ENCODE measurements around the gene CPA1.

CPA1 gene

DNA sequence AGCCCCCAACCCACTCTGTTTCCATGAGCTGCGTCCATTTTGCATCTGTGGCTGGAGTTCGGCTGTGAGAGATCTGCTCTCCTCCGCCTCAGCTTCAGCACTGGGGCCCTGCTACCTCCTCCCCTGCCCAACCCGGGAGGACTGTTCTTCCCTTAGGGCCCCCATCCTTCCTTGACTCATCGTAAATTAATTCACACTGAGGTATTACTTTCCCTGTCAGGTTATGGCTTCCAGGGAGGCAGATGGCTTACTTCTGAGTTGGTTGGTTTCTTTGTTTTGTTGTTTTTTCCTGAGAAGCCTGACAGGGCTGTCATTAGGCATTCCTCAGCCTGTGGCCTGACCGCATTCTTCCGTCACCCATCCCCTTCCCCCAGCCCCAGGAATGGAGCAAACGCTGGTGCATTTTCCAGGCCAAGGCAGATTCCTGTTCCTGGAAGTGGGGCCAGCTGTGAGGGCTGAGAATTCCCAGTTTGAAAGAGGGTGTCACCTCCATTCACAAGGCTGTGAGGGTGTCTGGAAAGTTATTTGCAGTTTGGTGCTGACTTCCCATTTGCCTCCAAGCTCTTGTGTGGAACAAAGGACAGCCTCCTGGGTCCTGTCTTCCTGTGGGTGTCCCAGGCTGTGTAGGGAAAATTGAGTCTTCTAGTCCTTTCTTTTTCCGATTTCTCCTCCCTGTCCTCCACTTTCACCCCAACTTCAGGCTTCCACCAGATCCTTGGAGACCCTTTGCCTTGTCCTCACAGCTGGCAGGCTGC is 24.0 kb upstream of the CPA1 start (continued):
- TF ChIP-seq ZNF561 (tag by site-specific recombination; IDR thresholded peaks at IDR 0.05; ENCODE audit: borderline replicate concordance) (no peak), ZNF146 (tag by site-specific recombination; IDR thresholded peaks at IDR 0.05) (no peak), BCL11B (tag by site-specific recombination; IDR thresholded peaks at IDR 0.05; ENCODE audit: low read depth) (no peak), PRDM1 (tag by site-specific recombination; IDR thresholded peaks at IDR 0.05) (peak; percentile 90), KLF9 (tag by site-specific recombination; IDR thresholded peaks at IDR 0.05; ENCODE audit: low read depth) (no peak), KLF7 (tag by site-specific recombination; IDR thresholded peaks at IDR 0.05; ENCODE audit: borderline replicate concordance) (no peak), ZBTB8A (tag by site-specific recombination; IDR thresholded peaks at IDR 0.05) (peak; percentile 56), SETDB1 (IDR thresholded peaks at IDR 0.05; ENCODE audit: insufficient read length, low read length) (no peak), ZNF48 (tag by site-specific recombination; IDR thresholded peaks at IDR 0.05) (no peak), ZNF140 (tag by site-specific recombination; IDR thresholded peaks at IDR 0.05) (no peak), ZFP41 (tag by site-specific recombination; IDR thresholded peaks at IDR 0.05; ENCODE audit: borderline replicate concordance) (no peak), ZBTB20 (tag by site-specific recombination; IDR thresholded peaks at IDR 0.05) (peak; percentile 94), ZNF558 (tag by site-specific recombination; IDR thresholded peaks at IDR 0.05) (peak; percentile 29; the same call in 1 of the 2 replicates), ZNF274 (IDR thresholded peaks at IDR 0.05; ENCODE audit: low read length) (no peak), ZNF274 (tag by site-specific recombination; IDR thresholded peaks at IDR 0.05; ENCODE audit: borderline replicate concordance) (no peak), ZNF132 (tag by site-specific recombination; IDR thresholded peaks at IDR 0.05; ENCODE audit: borderline replicate concordance) (no peak), ZNF510 (tag by site-specific recombination; IDR thresholded peaks at IDR 0.05; ENCODE audit: insufficient replicate concordance) (no peak), ZBTB17 (tag by site-specific recombination; IDR thresholded peaks at IDR 0.05) (peak; percentile 53; the same call in 1 of the 2 replicates), KLF8 (tag by site-specific recombination; IDR thresholded peaks at IDR 0.05) (no peak), OSR2 (tag by site-specific recombination; IDR thresholded peaks at IDR 0.05) (peak; percentile 98), ZNF174 (tag by site-specific recombination; IDR thresholded peaks at IDR 0.05) (no peak), ZNF585B (tag by site-specific recombination; IDR thresholded peaks at IDR 0.05) (no peak), ZNF610 (tag by site-specific recombination; IDR thresholded peaks at IDR 0.05; ENCODE audit: borderline replicate concordance) (no peak), ZNF391 (tag by site-specific recombination; IDR thresholded peaks at IDR 0.05; ENCODE audit: borderline replicate concordance, low read depth) (peak; percentile 34; the same call in 1 of the 2 replicates), ZNF350 (tag by site-specific recombination; IDR thresholded peaks at IDR 0.05) (no peak), ZEB2 (tag by site-specific recombination; IDR thresholded peaks at IDR 0.05) (no peak), ZNF292 (tag by site-specific recombination; IDR thresholded peaks at IDR 0.05; ENCODE audit: borderline replicate concordance, low read depth) (no peak), SP3 (tag by site-specific recombination; IDR thresholded peaks at IDR 0.05) (no peak)
- TF ChIP-seq, protein P1, sequence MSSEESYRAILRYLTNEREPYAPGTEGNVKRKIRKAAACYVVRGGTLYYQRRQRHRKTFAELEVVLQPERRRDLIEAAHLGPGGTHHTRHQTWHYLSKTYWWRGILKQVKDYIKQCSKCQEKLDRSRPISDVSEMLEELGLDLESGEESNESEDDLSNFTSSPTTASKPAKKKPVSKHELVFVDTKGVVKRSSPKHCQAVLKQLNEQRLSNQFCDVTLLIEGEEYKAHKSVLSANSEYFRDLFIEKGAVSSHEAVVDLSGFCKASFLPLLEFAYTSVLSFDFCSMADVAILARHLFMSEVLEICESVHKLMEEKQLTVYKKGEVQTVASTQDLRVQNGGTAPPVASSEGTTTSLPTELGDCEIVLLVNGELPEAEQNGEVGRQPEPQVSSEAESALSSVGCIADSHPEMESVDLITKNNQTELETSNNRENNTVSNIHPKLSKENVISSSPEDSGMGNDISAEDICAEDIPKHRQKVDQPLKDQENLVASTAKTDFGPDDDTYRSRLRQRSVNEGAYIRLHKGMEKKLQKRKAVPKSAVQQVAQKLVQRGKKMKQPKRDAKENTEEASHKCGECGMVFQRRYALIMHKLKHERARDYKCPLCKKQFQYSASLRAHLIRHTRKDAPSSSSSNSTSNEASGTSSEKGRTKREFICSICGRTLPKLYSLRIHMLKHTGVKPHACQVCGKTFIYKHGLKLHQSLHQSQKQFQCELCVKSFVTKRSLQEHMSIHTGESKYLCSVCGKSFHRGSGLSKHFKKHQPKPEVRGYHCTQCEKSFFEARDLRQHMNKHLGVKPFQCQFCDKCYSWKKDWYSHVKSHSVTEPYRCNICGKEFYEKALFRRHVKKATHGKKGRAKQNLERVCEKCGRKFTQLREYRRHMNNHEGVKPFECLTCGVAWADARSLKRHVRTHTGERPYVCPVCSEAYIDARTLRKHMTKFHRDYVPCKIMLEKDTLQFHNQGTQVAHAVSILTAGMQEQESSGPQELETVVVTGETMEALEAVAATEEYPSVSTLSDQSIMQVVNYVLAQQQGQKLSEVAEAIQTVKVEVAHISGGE (tag by site-specific recombination; conservative IDR thresholded peaks at IDR 0.05; ENCODE audit: low read depth), result no peak; the same call in 1 of the 2 replicates
- TF ChIP-seq, protein P2, sequence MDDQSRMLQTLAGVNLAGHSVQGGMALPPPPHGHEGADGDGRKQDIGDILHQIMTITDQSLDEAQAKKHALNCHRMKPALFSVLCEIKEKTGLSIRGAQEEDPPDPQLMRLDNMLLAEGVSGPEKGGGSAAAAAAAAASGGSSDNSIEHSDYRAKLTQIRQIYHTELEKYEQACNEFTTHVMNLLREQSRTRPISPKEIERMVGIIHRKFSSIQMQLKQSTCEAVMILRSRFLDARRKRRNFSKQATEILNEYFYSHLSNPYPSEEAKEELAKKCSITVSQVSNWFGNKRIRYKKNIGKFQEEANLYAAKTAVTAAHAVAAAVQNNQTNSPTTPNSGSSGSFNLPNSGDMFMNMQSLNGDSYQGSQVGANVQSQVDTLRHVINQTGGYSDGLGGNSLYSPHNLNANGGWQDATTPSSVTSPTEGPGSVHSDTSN (CRISPR knock-in tag; IDR thresholded peaks at IDR 0.05), result peak; percentile 53; the same call in 1 of the 2 replicates
- TF ChIP-seq, protein P3, sequence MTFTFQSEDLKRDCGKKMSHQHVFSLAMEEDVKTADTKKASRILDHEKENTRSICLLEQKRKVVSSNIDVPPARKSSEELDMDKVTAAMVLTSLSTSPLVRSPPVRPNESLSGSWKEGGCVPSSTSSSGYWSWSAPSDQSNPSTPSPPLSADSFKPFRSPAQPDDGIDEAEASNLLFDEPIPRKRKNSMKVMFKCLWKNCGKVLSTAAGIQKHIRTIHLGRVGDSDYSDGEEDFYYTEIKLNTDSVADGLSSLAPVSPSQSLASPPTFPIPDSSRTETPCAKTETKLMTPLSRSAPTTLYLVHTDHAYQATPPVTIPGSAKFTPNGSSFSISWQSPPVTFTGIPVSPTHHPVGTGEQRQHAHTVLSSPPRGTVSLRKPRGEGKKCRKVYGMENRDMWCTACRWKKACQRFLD (tag by site-specific recombination; IDR thresholded peaks at IDR 0.05), result no peak
- TF ChIP-seq, protein P4, sequence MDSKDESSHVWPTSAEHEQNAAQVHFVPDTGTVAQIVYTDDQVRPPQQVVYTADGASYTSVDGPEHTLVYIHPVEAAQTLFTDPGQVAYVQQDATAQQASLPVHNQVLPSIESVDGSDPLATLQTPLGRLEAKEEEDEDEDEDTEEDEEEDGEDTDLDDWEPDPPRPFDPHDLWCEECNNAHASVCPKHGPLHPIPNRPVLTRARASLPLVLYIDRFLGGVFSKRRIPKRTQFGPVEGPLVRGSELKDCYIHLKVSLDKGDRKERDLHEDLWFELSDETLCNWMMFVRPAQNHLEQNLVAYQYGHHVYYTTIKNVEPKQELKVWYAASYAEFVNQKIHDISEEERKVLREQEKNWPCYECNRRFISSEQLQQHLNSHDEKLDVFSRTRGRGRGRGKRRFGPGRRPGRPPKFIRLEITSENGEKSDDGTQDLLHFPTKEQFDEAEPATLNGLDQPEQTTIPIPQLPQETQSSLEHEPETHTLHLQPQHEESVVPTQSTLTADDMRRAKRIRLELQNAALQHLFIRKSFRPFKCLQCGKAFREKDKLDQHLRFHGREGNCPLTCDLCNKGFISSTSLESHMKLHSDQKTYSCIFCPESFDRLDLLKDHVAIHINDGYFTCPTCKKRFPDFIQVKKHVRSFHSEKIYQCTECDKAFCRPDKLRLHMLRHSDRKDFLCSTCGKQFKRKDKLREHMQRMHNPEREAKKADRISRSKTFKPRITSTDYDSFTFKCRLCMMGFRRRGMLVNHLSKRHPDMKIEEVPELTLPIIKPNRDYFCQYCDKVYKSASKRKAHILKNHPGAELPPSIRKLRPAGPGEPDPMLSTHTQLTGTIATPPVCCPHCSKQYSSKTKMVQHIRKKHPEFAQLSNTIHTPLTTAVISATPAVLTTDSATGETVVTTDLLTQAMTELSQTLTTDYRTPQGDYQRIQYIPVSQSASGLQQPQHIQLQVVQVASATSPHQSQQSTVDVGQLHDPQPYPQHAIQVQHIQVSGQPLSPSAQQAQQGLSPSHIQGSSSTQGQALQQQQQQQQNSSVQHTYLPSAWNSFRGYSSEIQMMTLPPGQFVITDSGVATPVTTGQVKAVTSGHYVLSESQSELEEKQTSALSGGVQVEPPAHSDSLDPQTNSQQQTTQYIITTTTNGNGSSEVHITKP (tag by site-specific recombination; IDR thresholded peaks at IDR 0.05), result peak; percentile 70

Data from HEK293 (cell line).